ENCODE measurements around the gene SH3BP2.
"Not testable (repeated sequence)": the region's sequence is repeated elsewhere in the genome, so short reads cannot be mapped to it uniquely, and the experiment has no call there.

The SH3BP2 gene

GRCh38 chr4:2757426-2757825 lies 35.5 kb upstream of the SH3BP2 start:
- H3K4me3 ChIP-seq (ENCODE audit: low read depth, low read length): no peak overlapping the region
- TF ChIP-seq CTCF (IDR thresholded peaks at IDR 0.05; ENCODE audit: low read depth, low read length) (no peak), MAX (IDR thresholded peaks at IDR 0.05; ENCODE audit: low read depth, low read length) (no peak), MYC (IDR thresholded peaks at IDR 0.05; ENCODE audit: low read depth, low read length) (no peak), POLR2A (IDR thresholded peaks at IDR 0.05; ENCODE audit: extremely low read depth, insufficient read length) (no peak)
- DNase-seq (ENCODE audit: low read depth): no peak

GRCh38 chr4:2761035-2761923 lies 31.6 kb upstream of the SH3BP2 start:
- no peak for TF ChIP-seq MAX (IDR thresholded peaks at IDR 0.05; ENCODE audit: low read depth, low read length)
- TF ChIP-seq CTCF (IDR thresholded peaks at IDR 0.05; ENCODE audit: low read depth, low read length): no peak
- no peak for TF ChIP-seq MYC (IDR thresholded peaks at IDR 0.05; ENCODE audit: low read depth, low read length)
- no peak for TF ChIP-seq POLR2A (IDR thresholded peaks at IDR 0.05; ENCODE audit: extremely low read depth, insufficient read length)
- H3K4me3 ChIP-seq (ENCODE audit: low read depth, low read length): no peak overlapping the region
- no peak for DNase-seq (ENCODE audit: low read depth)

GRCh38 chr4:2762048-2762447 lies 30.8 kb upstream of the SH3BP2 start:
- DNase-seq (ENCODE audit: low read depth): no peak
- no peak overlapping the region for H3K4me3 ChIP-seq (ENCODE audit: low read depth, low read length)
- TF ChIP-seq MYC (IDR thresholded peaks at IDR 0.05; ENCODE audit: low read depth, low read length): no peak
- TF ChIP-seq POLR2A (IDR thresholded peaks at IDR 0.05; ENCODE audit: extremely low read depth, insufficient read length): no peak
- no peak for TF ChIP-seq CTCF (IDR thresholded peaks at IDR 0.05; ENCODE audit: low read depth, low read length)
- TF ChIP-seq MAX (IDR thresholded peaks at IDR 0.05; ENCODE audit: low read depth, low read length): no peak

- not testable (repeated sequence) for DNase-seq (ENCODE audit: low read depth); H3K4me3 ChIP-seq (ENCODE audit: low read depth, low read length)
Measured at GRCh38 chr4:2762486-2763370, 30.2 kb upstream of the SH3BP2 start.

- DNase-seq (ENCODE audit: low read depth): no peak
- no peak overlapping the region for H3K4me3 ChIP-seq (ENCODE audit: low read depth, low read length)
- TF ChIP-seq POLR2A (IDR thresholded peaks at IDR 0.05; ENCODE audit: extremely low read depth, insufficient read length): no peak
- TF ChIP-seq CTCF (IDR thresholded peaks at IDR 0.05; ENCODE audit: low read depth, low read length): no peak
- TF ChIP-seq MAX (IDR thresholded peaks at IDR 0.05; ENCODE audit: low read depth, low read length): no peak
- TF ChIP-seq MYC (IDR thresholded peaks at IDR 0.05; ENCODE audit: low read depth, low read length): no peak
Measured at GRCh38 chr4:2763511-2763967, 29.3 kb upstream of the SH3BP2 start.

All from NB4 (cell line).